Mammary epithelial cell (primary cell): ENCODE measurements around the gene OR10K2.

Experiments
- EZH2 ChIP-seq: IDR thresholded peaks from 2 replicates; pipeline ENCODE4 v1.6.1; 2012; ENCODE audit warnings: low read length, inconsistent platforms, borderline replicate concordance
- TF ChIP-seq, protein P1 (sequence below), 2 donors: IDR thresholded peaks in 1 of 2; conservative IDR thresholded peaks in 1 of 2; 2 replicates each; pipeline ENCODE4 v1.5.1; 2011 to 2012; ENCODE audit warnings: inconsistent platforms in 2 of 2, low read length in 2 of 2, mild to moderate bottlenecking in 2 of 2, control low read depth in 1 of 2, low read depth in 1 of 2; ENCODE audit not compliant: insufficient read depth in 1 of 2; ENCODE audit errors: extremely low read depth in 1 of 2

DNA sequence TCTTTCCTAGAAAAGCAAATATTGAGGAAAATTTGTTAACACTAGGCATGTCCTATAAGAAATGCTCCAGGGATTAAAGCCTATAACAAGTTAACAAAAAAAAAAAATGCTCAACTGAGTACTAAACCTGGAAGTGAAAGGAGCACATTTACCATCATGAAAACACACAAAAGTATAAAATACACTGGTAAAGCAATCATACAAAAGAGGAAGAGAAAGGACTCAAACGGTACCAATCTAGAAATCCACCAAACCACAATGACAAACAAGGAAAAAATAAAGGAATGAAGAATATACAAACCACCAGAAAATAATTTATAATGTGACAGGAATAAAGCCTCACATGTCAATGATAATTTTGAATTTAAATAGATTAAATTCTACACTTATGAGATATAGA lies 51.2 kb downstream of the OR10K2 start:
- TF ChIP-seq EZH2 = no peak
- TF ChIP-seq, protein P1, sequence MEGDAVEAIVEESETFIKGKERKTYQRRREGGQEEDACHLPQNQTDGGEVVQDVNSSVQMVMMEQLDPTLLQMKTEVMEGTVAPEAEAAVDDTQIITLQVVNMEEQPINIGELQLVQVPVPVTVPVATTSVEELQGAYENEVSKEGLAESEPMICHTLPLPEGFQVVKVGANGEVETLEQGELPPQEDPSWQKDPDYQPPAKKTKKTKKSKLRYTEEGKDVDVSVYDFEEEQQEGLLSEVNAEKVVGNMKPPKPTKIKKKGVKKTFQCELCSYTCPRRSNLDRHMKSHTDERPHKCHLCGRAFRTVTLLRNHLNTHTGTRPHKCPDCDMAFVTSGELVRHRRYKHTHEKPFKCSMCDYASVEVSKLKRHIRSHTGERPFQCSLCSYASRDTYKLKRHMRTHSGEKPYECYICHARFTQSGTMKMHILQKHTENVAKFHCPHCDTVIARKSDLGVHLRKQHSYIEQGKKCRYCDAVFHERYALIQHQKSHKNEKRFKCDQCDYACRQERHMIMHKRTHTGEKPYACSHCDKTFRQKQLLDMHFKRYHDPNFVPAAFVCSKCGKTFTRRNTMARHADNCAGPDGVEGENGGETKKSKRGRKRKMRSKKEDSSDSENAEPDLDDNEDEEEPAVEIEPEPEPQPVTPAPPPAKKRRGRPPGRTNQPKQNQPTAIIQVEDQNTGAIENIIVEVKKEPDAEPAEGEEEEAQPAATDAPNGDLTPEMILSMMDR (conservative IDR thresholded peaks at IDR 0.05 in 1 of 2, IDR thresholded peaks at IDR 0.05 in 1 of 2; ENCODE audit: extremely low read depth in 1 of 2, insufficient read depth in 1 of 2, low read depth in 1 of 2, low read length in 2 of 2) = no peak
